Occipital lobe (tissue), 2 donors: Measurements from ENCODE around the gene DIDO1. TPM values are rescaled to one million over a fixed set of nuclear protein-coding genes. Genes with fewer than 3 reads are reported as not detected.
"Not testable (repeated sequence)": the region's sequence is repeated elsewhere in the genome, so short reads cannot be mapped to it uniquely, and the experiment has no call there.

Source experiments
- DNase-seq: peaks from one replicate; lab custom pipeline; 2025; lab: John Stamatoyannopoulos, UW
- total RNA-seq: library from RNA; depleted of rRNA; stranded (reverse); fragments of >200 nt; gene quantifications from one replicate; pipeline ENCODE4 v1.2.3, GENCODE V29; 2014

Gene DIDO1
- total RNA-seq, 1 donor from 2014 or later = 43.4 TPM

GRCh38 chr20:62856931-62857619 lies 69.2 kb downstream of the DIDO1 start:
- DNase-seq = no peak

- no peak for DNase-seq
Measured at GRCh38 chr20:62855120-62855519, 71.2 kb downstream of the DIDO1 start.

- DNase-seq = no peak
Measured at GRCh38 chr20:62854121-62854520, 72.2 kb downstream of the DIDO1 start.

GRCh38 chr20:62853304-62853703 lies 73.0 kb downstream of the DIDO1 start:
- not testable (repeated sequence) for DNase-seq

- DNase-seq = no peak
Measured at GRCh38 chr20:62852841-62853240, 73.5 kb downstream of the DIDO1 start.

- DNase-seq = no peak
Measured at GRCh38 chr20:62852196-62852595, 74.1 kb downstream of the DIDO1 start.

- peak; percentile 64 for DNase-seq
Measured at GRCh38 chr20:62850333-62850974, 75.9 kb downstream of the DIDO1 start.

- DNase-seq = no peak
Measured at GRCh38 chr20:62849431-62849830, 76.9 kb downstream of the DIDO1 start.

- not testable (repeated sequence) for DNase-seq
Measured at GRCh38 chr20:62848917-62849316, 77.4 kb downstream of the DIDO1 start.

- peak; percentile 56 for DNase-seq
Measured at GRCh38 chr20:62846166-62846890, 80.0 kb downstream of the DIDO1 start.

GRCh38 chr20:62845416-62846160 lies 80.7 kb downstream of the DIDO1 start:
- no peak for DNase-seq

- no peak for DNase-seq
Measured at GRCh38 chr20:62844182-62844581, 82.1 kb downstream of the DIDO1 start.

GRCh38 chr20:62843656-62844055 lies 82.6 kb downstream of the DIDO1 start:
- no peak for DNase-seq

- DNase-seq = no peak
Measured at GRCh38 chr20:62841705-62842212, 84.5 kb downstream of the DIDO1 start.

GRCh38 chr20:62840244-62841197 lies 85.8 kb downstream of the DIDO1 start:
- no peak for DNase-seq

GRCh38 chr20:62839816-62840215 lies 86.5 kb downstream of the DIDO1 start:
- DNase-seq = no peak

GRCh38 chr20:62839261-62839660 lies 87.0 kb downstream of the DIDO1 start:
- DNase-seq = no peak

- no peak for DNase-seq
Measured at GRCh38 chr20:62838128-62838891, 88.0 kb downstream of the DIDO1 start.

- no peak for DNase-seq
Measured at GRCh38 chr20:62837790-62838127, 88.5 kb downstream of the DIDO1 start.

GRCh38 chr20:62836967-62837490 lies 89.3 kb downstream of the DIDO1 start:
- DNase-seq = no peak
